ENCODE results near the gene IGFBP5. TPM values are rescaled to one million over a fixed set of nuclear protein-coding genes. Genes with fewer than 3 reads are reported as not detected.

Gene IGFBP5
- total RNA-seq, 1 donor from 2014 or later = 497 TPM

DNA sequence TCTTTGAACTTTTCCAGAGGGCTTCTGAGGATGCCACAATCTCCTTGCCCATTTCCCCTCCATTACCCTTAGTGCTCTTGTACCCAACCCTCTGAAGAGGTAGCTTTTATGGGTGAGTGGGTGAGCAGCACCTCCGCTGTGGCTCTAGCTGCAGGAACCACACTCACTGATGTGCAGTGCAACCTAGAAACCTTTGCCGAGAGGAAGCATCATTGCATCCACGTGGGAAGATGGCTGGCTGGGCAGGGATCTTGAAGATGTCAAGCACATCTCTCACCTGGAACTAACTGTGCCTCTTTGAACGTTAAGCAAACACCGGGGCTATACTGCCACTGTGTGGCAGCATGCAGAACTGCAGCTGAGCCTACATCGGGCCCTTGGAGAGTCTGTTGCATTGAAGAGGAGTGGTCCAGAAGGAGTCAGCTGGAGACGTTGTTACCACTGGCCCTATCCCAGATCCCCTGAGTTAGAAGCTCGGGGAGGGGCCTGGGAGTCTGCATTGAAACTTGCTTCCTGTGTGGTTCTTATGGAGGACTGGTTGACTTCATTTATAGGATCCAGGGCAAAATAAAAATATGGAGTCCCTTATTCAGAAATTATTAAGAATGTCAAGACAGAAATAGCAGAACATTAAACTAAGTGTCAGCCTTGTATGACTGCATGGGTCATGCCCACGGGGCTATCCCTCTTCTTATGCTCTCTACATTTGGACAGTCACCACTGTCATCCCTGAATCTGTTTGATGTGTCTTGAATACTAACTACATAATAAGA lies 28.7 kb downstream of the IGFBP5 start:
- DNase-seq (ENCODE audit: low spot score) = no peak

- DNase-seq (ENCODE audit: low spot score) = no peak
Observed at GRCh38 chr2:216665717-216666116, 29.6 kb downstream of the IGFBP5 start.

DNA sequence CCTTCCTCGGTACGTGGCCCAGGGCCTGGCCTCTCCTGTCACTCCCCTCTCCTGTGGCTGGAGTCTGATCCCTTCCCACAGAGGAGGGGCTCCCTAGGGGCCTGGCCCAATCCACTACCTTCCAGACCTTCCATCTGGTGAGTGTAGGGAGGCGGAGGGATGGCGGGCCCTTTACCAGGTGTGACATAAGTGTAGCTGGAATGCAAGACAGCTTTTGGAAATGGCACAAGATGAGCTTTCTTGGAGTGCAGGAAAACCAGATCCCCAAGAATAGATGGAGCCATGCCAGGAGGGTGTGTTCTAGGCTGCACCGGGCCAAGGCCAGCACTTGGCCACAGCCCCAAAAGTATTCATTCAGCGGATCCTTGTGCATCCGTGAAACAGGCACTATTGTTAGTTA lies 30.1 kb downstream of the IGFBP5 start:
- DNase-seq (ENCODE audit: low spot score) = no peak

DNA sequence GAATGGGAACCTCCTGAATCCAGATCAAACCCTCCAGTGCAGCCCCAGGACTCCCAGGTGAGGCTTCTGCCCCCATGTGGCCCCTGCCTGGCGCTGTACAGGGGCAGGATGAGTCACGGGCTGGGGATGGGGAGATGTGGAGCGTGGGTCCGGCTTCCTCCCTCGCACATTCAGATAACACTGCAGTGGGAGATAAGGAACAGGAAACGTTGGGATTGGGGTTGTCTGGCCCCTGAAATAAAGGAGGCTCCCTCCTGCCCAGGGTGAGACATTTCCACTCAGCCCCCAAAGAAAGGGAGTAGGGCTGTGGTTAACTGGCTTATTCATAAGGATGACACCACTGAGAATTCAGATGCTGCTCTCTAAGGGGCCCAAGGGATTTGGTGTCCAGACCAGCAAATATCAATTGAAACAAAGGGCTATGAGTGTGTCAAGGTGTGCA lies 30.7 kb downstream of the IGFBP5 start:
- DNase-seq (ENCODE audit: low spot score) = no peak

DNA sequence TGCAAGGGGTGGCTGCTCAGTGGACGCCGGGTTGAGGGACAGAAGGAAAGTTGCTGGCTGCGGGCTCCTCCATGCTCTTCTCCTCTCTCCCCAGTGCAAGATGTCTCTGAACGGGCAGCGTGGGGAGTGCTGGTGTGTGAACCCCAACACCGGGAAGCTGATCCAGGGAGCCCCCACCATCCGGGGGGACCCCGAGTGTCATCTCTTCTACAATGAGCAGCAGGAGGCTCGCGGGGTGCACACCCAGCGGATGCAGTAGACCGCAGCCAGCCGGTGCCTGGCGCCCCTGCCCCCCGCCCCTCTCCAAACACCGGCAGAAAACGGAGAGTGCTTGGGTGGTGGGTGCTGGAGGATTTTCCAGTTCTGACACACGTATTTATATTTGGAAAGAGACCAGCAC lies 31.5 kb downstream of the IGFBP5 start:
- DNase-seq (ENCODE audit: low spot score) = no peak

GRCh38 chr2:216663106-216663505 lies 32.2 kb downstream of the IGFBP5 start:
- no peak for DNase-seq (ENCODE audit: low spot score)

DNA sequence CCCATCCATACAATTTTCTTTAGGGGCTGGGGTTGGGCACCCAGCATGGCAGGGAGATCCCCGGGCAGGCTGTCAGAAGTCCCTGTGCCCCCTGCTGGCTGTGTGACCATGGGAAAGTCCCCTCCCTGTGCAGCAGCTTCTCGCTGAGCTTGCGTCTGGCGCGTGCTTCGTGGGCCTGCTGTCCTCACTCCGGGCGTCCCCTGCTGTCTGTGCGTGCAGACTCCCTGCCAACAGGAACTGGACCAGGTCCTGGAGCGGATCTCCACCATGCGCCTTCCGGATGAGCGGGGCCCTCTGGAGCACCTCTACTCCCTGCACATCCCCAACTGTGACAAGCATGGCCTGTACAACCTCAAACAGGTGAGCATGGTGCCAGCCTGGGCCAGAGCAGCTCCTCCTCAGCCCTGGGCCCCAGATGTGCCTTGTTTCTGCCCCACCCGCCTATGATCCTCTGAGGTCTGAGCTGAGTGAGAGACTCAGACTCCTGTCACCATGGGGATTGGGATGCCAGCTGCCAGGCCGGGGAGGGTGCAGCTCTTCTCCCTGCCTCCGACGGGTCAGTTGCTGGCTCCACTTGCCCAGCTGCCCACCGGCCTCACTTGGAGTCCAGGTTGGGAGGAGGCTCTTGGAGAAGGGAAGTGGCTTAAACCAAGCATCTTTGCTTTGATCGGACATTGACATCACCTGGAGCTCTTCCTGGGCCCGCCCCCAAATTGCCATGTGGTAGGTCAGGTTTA lies 33.5 kb downstream of the IGFBP5 start:
- no peak for DNase-seq (ENCODE audit: low spot score)

DNA sequence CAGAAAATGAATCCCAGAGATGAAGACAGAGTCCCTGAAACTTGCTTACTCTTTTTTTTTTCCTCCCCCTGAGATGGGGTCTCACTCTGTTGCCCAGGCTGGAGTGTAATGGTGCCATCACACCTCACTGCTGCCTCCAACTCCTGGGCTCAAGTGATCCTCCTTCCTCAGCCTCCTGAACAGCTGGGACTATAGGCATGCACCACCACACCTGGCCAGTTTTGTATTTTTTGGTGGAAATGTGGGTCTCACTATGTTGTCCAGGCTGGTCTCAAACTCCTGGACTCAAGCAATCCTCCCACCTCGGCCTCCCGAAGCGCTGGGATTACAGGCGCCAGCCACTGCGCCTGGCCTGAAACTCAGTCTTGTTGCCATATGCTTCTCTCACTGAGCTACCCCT lies 34.3 kb downstream of the IGFBP5 start:
- no peak for DNase-seq (ENCODE audit: low spot score)

GRCh38 chr2:216660496-216660895 lies 34.9 kb downstream of the IGFBP5 start:
- DNase-seq (ENCODE audit: low spot score) = no peak

- no peak for DNase-seq (ENCODE audit: low spot score)
Observed at GRCh38 chr2:216659276-216659675, 36.1 kb downstream of the IGFBP5 start.

DNA sequence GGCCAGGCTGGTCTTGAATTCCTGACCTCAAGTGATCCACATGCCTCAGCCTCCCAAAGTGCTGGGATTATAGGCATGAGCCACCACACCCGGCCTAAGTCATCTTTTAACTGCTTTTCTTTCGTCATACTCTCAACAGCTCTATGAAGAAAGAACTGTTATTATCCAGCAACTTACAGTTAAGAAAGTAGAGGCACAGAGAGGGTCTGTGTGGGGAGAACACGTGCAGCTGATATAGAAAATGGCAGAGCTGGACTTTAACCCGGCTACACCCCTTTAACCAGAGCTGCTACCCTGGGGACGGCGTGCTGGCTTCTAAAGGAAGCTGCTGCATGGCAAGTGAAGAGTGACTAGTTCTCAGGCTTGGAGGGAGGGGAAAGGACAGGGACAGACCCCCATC lies 36.6 kb downstream of the IGFBP5 start:
- no peak for DNase-seq (ENCODE audit: low spot score)

DNA sequence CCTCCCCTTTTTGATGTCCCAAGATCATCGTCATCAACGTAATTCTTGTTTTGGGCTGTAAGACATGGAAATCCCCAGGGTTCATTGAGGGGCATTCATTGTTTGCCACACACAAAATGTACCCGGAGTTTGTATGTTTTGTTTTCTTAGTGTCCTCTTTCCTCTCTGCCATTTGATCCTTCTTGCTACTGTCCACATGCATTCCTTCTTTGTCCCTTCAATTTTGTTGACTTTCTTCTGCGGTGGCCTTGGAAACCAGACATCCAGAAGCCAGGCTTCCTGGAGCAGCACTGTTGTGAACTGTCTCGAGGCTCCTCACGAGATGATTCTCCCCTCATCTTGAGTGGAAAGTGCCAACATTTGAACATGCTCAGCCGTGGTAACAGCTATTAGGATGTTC lies 37.4 kb downstream of the IGFBP5 start:
- DNase-seq (ENCODE audit: low spot score) = no peak

DNA sequence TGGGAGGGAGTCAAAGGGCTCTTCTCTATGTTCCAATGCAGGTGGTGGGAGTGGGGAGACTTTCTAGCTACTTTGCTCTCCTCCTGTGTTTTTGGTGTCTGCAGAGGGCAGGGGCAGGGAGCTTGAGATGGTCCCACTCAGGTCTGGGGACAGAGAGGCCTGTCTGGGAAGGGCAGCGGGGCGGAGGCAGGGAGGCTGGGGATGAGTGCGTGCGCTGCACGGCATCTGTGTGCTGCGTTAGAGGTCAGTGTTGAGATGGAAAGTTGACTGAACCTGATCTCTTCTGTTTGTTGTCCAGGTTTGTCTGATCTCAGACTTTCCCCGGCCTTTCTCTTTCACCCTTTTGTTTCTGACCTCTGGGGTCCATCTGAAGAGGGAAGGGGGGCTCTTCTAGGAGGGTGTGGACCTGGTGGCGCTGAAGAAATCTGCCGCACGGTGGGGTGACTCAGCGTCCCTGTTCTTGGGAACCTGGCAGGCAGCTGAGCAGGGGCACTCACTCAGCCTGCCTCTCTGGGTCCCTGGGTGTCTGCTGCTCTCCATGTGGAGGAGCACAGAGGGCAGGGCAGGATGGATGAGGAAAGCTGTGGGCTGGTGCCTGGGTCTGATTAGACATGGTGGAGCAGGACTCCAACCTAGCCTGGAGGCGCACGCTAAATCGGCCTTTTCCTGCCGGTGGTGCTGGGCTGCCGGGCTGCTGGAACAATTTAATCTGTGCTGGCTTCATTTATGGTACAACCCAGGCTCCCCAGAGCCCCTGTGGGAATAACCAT lies 38.1 kb downstream of the IGFBP5 start:
- no peak for DNase-seq (ENCODE audit: low spot score)

DNA sequence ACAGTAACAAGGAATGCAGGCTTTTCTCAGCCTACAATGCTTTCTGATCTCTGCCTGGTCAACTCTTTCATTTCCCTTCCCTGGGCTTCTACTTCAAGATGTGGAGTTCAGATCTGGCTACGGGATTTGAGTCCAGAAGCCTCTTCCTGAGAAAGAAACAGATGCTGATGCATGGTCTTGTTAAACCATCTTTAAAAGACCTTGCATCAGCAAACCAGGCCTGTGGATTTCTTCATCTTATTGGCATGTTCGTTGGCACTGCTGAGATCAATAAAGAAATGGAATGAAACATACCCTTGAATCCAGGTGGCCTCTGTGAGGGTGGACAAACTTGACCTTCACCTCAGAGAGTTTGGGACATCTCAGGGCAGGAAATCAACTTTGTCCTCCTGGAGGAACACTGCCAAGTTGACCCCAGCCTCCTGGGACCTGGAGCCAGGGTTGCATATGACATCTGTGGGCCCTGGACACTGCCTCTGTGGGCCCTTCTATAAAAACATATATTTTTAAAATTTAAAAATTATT lies 40.8 kb downstream of the IGFBP5 start:
- DNase-seq (ENCODE audit: low spot score) = no peak

DNA sequence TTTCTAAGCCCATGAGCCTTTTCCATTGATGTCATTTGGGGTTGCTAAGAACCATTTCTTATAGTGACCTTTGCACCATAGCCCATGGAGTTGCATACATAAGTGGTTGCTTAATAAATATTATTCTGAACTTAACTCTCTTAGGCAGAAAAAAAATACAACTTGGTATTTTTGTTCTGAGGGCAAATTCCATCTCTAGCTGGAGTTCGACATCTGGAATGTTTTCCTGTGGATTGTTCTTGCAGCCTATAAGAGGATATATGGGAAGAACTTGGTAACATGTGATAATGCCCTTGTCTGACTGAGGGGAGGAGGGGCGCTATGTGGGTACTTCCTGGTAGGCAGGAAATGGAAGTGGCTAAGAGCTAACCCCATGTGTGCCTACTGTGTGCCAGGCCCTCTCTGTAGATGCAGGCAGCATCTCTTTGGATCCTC lies 41.4 kb downstream of the IGFBP5 start:
- DNase-seq (ENCODE audit: low spot score) = no peak

DNA sequence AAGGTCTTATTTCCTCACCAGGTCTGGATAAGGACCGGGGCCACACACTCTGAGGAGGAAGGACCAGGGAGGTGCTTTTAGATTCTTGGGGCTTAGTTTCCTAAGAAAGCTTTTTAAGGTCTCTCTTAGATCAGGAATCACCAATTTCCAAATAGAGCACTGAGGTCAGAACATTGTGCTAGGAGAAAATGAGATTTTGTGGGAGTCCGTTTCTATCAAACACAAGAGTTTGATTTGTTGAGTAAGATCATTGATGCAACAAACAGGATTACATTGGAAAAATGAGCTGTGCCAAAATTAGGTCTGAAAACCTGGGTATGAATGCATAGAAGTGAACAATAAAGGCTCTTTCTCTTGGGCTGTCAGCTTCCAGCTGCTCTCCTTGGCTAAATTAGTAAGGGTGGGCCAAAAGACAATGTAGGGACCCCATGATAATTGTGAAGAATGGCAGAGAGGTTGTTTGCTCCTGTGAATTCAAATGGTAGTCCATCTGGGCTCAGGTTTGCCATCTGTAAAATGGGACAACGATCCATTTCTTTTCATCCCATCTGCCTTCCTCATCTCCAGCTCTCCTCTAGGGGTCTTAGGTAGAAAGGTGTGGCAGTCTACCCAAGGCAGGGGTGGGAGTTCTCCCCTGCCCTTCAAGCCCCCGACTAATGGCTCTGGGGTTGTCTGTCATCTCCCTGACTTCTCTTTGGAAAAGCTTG lies 42.1 kb downstream of the IGFBP5 start:
- no peak for DNase-seq (ENCODE audit: low spot score)

DNA sequence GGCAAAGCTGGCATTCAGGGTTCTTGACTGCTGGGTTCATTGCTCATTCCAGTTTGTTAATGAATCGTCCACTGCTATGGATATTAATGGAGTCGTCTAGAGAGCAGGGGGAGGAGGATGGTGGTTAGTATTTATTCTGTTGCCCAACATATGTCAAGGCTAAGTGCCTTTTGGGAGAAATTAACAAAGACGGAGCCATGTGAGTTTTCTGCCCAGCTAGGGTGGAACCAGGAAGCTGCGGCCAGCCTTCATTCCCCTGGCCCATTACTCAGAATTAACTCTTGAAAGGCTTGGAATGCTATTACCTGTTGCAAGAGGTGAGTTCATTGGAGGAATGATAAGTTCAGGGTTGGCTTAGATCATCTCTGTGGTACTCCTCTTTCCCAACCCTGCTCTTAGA lies 42.8 kb downstream of the IGFBP5 start:
- no peak for DNase-seq (ENCODE audit: low spot score)

DNA sequence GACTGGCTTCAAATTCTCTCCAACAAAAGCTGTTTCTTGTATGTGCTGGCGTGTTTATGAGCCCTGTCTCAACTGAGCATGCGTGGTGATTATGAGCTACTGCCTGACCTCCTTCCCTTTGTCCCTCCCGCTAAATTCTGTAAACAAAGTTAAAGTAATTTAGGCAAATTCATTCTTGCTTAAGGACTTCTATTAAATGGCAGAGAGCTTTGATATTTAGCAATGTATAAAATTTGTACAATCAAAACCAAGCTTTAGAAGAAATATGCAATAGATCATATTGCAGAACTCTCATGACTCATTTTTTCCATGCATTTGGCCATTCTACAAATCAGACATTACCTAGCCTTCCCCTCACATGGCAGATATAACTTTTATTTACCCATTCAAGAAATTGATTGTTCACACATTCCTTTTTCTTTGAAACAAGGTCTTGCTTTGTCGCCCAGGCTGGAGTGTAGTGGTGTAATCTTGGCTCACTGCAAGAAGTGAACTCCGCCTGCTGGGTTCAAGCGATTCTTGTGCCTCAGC lies 43.9 kb downstream of the IGFBP5 start:
- no peak for DNase-seq (ENCODE audit: low spot score)

- DNase-seq (ENCODE audit: low spot score) = no peak
Observed at GRCh38 chr2:216650626-216651257, 44.6 kb downstream of the IGFBP5 start.

DNA sequence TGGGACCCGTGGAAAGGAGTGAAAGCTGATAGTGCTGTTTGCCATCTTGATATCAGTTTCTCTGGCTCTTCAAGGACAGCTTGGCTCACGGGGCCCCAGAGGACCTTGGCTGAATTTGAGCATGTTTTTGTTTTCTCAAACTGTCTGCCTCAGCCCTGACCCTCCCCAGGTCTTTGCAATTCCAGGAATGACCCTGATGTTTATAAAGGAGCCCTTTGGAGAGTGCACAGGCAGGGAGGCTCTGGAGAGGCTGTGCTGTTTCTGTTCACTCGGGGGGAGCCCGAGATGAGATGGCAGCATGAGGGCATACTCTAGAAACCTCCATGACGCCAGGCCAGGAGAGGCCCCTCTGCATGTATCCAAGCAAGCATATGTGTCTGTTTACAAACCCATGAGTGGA lies 45.8 kb downstream of the IGFBP5 start:
- no peak for DNase-seq (ENCODE audit: low spot score)
